NCI-H1092 treated with DMSO at 0.1 percent for 48 hours (cell line): ENCODE data around the gene LPIN3.

Source experiments
- DNase-seq: peaks from one replicate; lab custom pipeline; 2025; lab: John Stamatoyannopoulos, UW

LPIN3 gene

DNA sequence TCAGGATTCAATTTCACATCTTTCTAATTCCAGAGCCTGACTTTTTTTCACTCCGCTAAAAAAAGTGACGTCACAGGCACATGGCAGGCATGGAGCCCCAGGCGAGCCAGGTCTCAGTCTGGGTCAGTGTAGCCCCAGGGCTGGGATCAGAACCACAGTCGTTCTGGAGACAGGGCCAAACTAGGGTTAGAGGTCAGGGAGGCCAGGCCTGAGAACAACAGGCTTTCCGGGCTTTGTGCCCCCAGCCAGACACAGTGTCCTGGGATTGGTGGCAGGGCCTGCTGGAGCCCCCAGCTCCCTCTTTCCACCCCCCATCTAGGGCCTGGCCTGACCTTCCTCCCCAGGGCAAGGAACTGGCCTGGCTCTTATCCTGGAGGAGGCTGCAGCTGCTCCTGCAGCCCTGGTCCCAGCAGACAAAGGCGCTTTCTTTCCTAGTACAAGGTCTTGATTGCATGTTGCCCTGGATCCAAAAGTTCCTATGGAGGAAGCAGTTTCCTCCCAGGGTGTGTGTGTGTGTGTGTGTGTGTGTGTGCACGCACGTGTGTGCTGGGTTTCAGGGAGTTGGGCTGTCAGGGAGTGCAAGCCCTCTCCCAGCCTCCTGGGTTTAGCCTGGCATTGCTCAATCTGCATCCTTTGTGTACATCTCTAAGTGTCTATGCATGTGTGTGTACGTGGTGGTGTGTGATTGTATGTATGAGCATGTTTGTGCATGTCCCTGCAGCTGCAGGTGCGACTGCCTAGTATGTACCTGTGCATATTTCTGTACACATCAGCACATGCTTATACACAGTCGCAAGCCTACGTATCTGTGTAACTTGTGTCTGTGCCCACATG is 52.5 kb downstream of the LPIN3 start:
- no peak for DNase-seq

DNA sequence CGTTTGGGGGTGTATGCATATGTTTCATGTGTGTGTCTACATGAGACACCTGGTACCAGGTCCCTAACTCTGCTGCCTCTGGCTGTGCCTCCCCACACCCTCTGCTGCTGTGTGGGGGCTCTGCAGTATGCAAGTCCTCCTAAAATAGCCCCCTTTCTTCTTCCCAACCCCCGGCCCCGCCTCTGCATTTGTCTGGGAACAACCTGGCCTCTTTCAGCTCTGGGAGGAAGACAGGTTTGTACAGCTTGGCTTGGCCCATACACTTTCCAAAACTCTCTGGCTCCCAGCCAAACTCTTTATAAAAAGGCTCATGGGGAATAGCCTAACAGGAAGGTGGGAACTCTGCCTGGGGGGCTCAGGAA is 53.1 kb downstream of the LPIN3 start:
- no peak for DNase-seq

GRCh38 chr20:41394081-41394480 is 53.5 kb downstream of the LPIN3 start:
- DNase-seq = no peak

DNA sequence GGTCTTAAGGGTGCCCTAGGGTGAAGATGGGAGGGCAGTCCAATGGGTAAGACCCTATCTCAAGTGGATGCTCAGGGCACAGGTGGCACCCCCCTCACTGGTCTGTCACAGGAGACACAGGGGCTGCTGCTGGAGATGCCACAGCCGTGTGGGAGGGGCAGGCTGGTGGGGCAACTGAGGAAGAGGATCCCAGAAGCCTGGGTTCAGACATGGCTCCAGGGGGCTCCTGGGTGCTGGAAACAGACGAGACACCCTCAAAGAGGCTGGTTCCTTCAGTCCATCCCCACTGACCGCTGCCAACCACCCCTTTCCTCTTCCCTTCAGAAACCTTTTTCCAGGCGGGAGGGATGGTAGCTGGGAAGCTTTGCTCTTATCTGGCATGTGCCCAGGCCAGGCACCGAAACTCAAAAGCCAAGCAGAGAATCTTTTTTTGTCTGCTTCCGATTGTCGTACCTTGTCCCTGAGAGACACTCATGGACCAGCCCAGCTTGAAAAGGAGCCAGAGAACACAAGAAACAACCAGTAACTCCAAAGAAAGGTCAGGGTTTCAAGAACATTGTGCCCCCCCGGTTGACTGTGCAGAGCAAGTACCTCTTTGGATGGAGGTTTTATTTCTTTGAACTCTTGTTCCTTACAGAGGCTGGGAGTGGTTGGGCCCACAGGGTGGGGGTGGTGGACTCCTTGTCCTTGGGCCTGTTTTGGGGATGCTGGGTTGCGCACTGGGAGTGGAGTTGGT is 54.5 kb downstream of the LPIN3 start:
- DNase-seq = no peak

GRCh38 chr20:41395667-41396664 is 55.3 kb downstream of the LPIN3 start:
- DNase-seq = no peak

GRCh38 chr20:41398408-41398807 is 57.8 kb downstream of the LPIN3 start:
- DNase-seq = no peak

DNA sequence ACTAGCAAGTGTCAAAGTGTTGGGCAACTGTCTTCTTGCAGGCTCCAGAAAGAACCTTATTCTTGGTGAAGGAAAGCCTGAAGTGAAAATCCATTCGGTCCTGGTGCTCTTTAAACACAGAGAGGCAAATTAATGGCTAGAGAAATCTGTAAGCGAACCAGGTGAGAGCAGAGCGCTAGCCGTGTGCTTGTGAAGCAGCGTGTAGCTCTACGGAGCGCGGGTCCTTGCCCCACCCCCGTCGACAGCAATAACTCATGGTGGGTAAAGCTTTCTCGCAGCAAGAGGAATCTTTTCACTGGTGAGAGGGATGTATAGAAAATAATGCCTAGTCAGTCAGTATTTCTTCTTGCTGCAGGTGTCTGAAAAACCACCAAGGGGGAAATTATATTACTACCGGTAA is 63.0 kb downstream of the LPIN3 start:
- DNase-seq = no peak

DNA sequence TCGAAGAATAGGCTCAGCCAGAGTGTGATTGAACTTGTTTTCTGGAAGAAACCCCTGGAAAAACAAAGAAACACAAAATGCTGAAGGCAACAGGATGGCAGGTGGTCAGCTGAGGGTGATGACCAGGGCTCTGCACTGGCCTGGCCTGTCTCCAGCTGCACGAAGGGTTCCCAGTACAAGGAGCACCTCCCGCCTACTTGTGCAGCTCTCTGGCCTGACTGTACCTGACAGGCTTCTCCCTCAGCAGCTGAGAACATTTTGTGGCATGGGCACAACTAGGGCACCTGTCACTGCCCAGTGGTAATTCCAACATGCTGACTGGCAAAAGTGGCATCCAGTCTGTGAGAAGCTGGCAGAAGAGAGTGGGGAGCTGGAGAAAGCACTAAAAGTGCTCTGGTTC is 64.8 kb downstream of the LPIN3 start:
- DNase-seq = no peak

DNA sequence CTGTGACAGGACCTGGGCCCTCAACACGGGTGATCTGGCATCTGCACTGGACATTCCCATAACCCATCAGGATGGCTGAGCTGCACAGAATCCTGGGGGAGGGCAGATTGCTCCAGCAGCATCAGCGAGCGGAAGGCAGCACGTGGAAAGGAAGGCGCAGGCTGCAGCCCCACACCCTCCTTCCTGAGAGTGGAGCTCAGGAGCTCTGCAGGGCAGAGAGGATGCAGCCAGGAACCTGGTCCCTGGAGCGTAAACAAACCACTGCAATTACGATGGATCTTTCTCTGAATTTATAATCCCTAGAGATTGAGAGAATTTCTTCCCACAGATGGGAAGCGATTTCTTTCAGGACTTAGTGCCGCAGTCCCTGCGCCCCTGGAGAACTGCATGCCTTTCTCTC is 65.7 kb downstream of the LPIN3 start:
- no peak for DNase-seq

- DNase-seq = no peak
Measured at GRCh38 chr20:41406896-41407444, 66.3 kb downstream of the LPIN3 start.

DNA sequence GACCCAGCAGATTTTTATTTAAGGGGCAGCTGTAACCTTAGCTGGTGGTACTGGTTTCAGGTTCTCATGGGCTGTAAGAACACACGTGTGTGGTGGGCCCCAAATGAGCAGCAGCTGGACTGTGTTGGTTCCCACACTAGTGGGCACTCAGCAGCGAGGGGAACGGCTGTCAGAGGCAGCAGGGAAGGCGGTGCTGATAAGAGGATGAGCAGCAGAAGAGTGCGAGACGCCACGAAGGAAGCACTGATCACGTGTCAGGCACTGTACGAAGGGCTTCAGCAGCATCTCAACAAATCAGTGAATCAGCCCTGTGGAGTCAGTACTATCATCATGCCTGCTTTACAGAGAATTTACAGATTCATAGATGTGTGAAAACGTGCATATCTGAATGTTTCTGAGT is 67.0 kb downstream of the LPIN3 start:
- DNase-seq = no peak

DNA sequence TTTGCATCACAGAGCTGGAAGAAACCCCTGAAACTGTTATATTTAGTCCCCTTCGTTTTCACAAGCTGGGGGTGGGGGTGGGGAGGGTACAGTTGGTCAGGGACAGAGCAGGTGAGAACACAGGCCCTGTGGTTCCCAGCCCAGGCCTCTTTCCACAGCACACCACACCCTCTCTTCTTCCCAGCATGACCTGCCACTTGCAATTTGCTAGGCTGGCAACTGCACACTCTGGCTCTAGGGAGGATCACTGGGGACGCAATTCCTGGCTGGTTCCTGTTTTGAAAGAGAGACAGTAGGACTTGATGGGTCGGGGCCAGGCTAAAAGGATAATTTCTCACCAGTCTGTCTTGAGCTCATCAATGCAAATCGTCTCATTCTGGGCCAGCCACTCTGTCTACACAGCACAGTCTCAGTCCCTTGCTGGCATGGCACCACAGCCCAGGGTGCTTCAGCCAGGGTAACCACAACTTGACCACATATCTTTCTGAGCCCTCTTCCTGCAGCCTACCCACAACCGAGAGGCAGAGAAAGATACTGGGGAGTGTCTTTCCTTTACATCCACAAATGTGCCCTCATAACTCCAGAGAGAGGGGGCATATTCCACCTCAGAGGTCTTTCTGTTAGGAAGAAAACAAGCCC is 67.7 kb downstream of the LPIN3 start:
- no peak for DNase-seq

- peak; percentile 88 for DNase-seq
Measured at GRCh38 chr20:41408986-41409385, 68.4 kb downstream of the LPIN3 start.
